GM23338 (cell line): Measurements from ENCODE around the gene CTBP2. TPM values are rescaled to one million over a fixed set of nuclear protein-coding genes. Genes with fewer than 3 reads are reported as not detected.

ENCODE experiments used
- ATAC-seq: fragments of 200-7000 bp; cut with Tn5 transposase; 3 replicates; pipeline ENCODE4 v1.9.1; 2020
- DNase-seq: peaks from one replicate; pipeline ENCODE4 v3.0.0-alpha.2; 2015; ENCODE audit warnings: low spot score
- H2AFZ ChIP-seq: fragments of 200-600 bp; sonication (generic); 2 replicates; pipeline ENCODE4 v1.8.0; 2016; ENCODE audit warnings: antibody characterized with exemption, mild to moderate bottlenecking, moderate library complexity
- H3F3A ChIP-seq: fragments of 200-600 bp; sonication (generic); replicated peaks from 2 replicates; pipeline ENCODE4 v1.8.0; 2017; ENCODE audit warnings: antibody characterized with exemption, mixed run types, low read depth
- H3K27ac ChIP-seq: fragments of 200-600 bp; sonication (generic); 2 replicates; pipeline ENCODE4 v1.6.1; 2016; ENCODE audit warnings: low read depth
- H3K27me3 ChIP-seq: fragments of 200-600 bp; sonication (generic); 2 replicates; pipeline ENCODE4 v1.8.0; 2016; ENCODE audit warnings: mild to moderate bottlenecking, mixed run types, moderate library complexity; ENCODE audit not compliant: insufficient read depth
- H3K36me3 ChIP-seq: fragments of 200-600 bp; sonication (generic); 2 replicates; pipeline ENCODE4 v1.8.0; 2016; ENCODE audit warnings: mild to moderate bottlenecking; ENCODE audit not compliant: insufficient read depth
- H3K4me1 ChIP-seq: fragments of 200-600 bp; sonication (generic); 2 replicates; pipeline ENCODE4 v1.8.0; 2016; ENCODE audit warnings: mild to moderate bottlenecking, moderate library complexity; ENCODE audit not compliant: insufficient read depth
- H3K4me2 ChIP-seq: fragments of 200-600 bp; sonication (generic); 2 replicates; pipeline ENCODE4 v1.7.1; 2017; ENCODE audit warnings: mixed run types
- H3K4me3 ChIP-seq: fragments of 200-600 bp; sonication (generic); 2 replicates; pipeline ENCODE4 v1.6.1; 2016; ENCODE audit warnings: mixed run types
- H3K79me2 ChIP-seq: fragments of 200-600 bp; sonication (generic); replicated peaks from 2 replicates; pipeline ENCODE4 v1.8.0; 2017; ENCODE audit warnings: mild to moderate bottlenecking; ENCODE audit not compliant: insufficient read depth
- H3K9me2 ChIP-seq: fragments of 200-600 bp; sonication (generic); 2 replicates; pipeline ENCODE4 v1.8.0; 2017; ENCODE audit not compliant: insufficient read depth
- H4K20me1 ChIP-seq: fragments of 200-600 bp; sonication (generic); replicated peaks from 2 replicates; pipeline ENCODE4 v1.8.0; 2017; ENCODE audit warnings: mild to moderate bottlenecking; ENCODE audit not compliant: insufficient read depth
- H3K27ac Mint-ChIP-seq: 2 replicates; pipeline ENCODE4 v1.8.0; 2020; ENCODE audit warnings: inconsistent platforms, mild to moderate bottlenecking, moderate library complexity, mixed read lengths
- H3K27me3 Mint-ChIP-seq: 3 replicates; pipeline ENCODE4 v1.8.0; 2022; ENCODE audit warnings: low read depth, mild to moderate bottlenecking, moderate library complexity, mixed read lengths, inconsistent platforms; ENCODE audit not compliant: insufficient read depth, poor library complexity
- H3K36me3 Mint-ChIP-seq: 3 replicates; pipeline ENCODE4 v1.8.0; 2021; ENCODE audit warnings: low read depth, mild to moderate bottlenecking, inconsistent platforms, moderate library complexity, mixed read lengths
- H3K4me1 Mint-ChIP-seq: 3 replicates; pipeline ENCODE4 v1.8.0; 2020; ENCODE audit warnings: mild to moderate bottlenecking, inconsistent platforms, mixed read lengths
- H3K4me3 Mint-ChIP-seq: 3 replicates; pipeline ENCODE4 v1.8.0; 2021; ENCODE audit warnings: moderate library complexity, mild to moderate bottlenecking, inconsistent platforms, mixed read lengths
- H3K9me3 Mint-ChIP-seq: 3 replicates; pipeline ENCODE4 v1.8.0; 2020; ENCODE audit warnings: moderate library complexity, mild to moderate bottlenecking, inconsistent platforms, mixed read lengths
- CREB1 ChIP-seq: fragments of 250-450 bp; sonication (Bioruptor Pico); IDR thresholded peaks from 2 replicates; pipeline ENCODE4 v1.5.0; 2020; ENCODE audit warnings: low read depth, mild to moderate bottlenecking, moderate library complexity
- CTCF ChIP-seq, 2 experiments: fragments of 200-600 bp in 1 of 2; sonication (generic) in 1 of 2; conservative IDR thresholded peaks; 2 replicates each; pipeline versions ENCODE4 v1.5.1 to v1.6.1; 2016 to 2017; ENCODE audit warnings: antibody characterized with exemption in 2 of 2, low read depth in 2 of 2, mild to moderate bottlenecking in 2 of 2, moderate library complexity in 1 of 2
- ETS1 ChIP-seq: IDR thresholded peaks from 2 replicates; pipeline ENCODE4 v1.6.1; 2016; ENCODE audit warnings: antibody characterized with exemption
- EZH2 ChIP-seq: fragments of 200-600 bp; sonication (generic); IDR thresholded peaks from one replicate; pipeline ENCODE4 v1.8.0; 2017; ENCODE audit warnings: antibody characterized with exemption, mild to moderate bottlenecking, low read depth; ENCODE audit not compliant: unreplicated experiment
- EZH2phosphoT487 ChIP-seq: fragments of 200-600 bp; sonication (generic); IDR thresholded peaks from one replicate; pipeline ENCODE4 v1.8.1; 2018; ENCODE audit warnings: antibody characterized with exemption; ENCODE audit not compliant: unreplicated experiment
- JUNB ChIP-seq: IDR thresholded peaks from one replicate; pipeline ENCODE4 v1.6.1; 2016; ENCODE audit warnings: antibody characterized with exemption; ENCODE audit not compliant: unreplicated experiment
- NANOG ChIP-seq: IDR thresholded peaks from 2 replicates; pipeline ENCODE4 v1.6.1; 2016; ENCODE audit warnings: antibody characterized with exemption, borderline replicate concordance
- POLR2AphosphoS5 ChIP-seq: IDR thresholded peaks from 2 replicates; pipeline ENCODE4 v1.6.1; 2016; ENCODE audit warnings: antibody characterized with exemption, low read depth
- REST ChIP-seq: IDR thresholded peaks from one replicate; pipeline ENCODE4 v1.6.1; 2018; ENCODE audit warnings: antibody characterized with exemption; ENCODE audit not compliant: unreplicated experiment
- STAT1 ChIP-seq: IDR thresholded peaks from one replicate; pipeline ENCODE4 v1.6.1; 2016; ENCODE audit warnings: antibody characterized with exemption; ENCODE audit not compliant: unreplicated experiment
- ZNF114 ChIP-seq: fragments of 250-450 bp; sonication (Bioruptor Pico); IDR thresholded peaks from 2 replicates; pipeline ENCODE4 v1.5.0; 2020; ENCODE audit warnings: mild to moderate bottlenecking, moderate library complexity
- ZNF331 ChIP-seq: fragments of 250-450 bp; sonication (Bioruptor Pico); IDR thresholded peaks from 2 replicates; pipeline ENCODE4 v1.5.0; 2020; ENCODE audit warnings: low read depth, mild to moderate bottlenecking, moderate library complexity
- polyA plus RNA-seq: library from polyadenylated mRNA; unstranded; fragments of >200 nt; fragmentation: Nextera tagmentation; extraction: Ambion mirVana; gene quantifications from 2 replicates; pipeline ENCODE4 v1.2.1, GENCODE V29; 2016
- total RNA-seq: library from RNA; depleted of rRNA; stranded (reverse); fragments of >200 nt; shearing (Covaris generic); gene quantifications from 2 replicates; pipeline ENCODE4 v1.2.3, GENCODE V29; 2014
- TF ChIP-seq, protein P1 (sequence below): fragments of 250-450 bp; sonication (Bioruptor Pico); IDR thresholded peaks from 2 replicates; pipeline ENCODE4 v1.5.0; 2020; ENCODE audit warnings: mild to moderate bottlenecking, moderate library complexity

Gene CTBP2
- total and polyA plus RNA-seq, 2 experiments from 2014 or later, result 133 to 265 TPM

GRCh38 chr10:125118701-125119100 lies 41.7 kb downstream of the CTBP2 start:
- Mint-ChIP-seq H3K36me3 (peaks cover 64% of the 10 kb centered on the region), H3K4me3 (peak overlapping the region; percentile 13; the same call in 1 of the 3 replicates), H3K27me3 (peaks cover 13% of the 10 kb centered on the region), H3K9me3 (no peaks in the 10 kb centered on the region), H3K27ac (0 out of 2 replicates have a peak overlapping the region, but pooled peaks have one; percentile 18), H3K4me1 (peaks cover 89% of the 10 kb centered on the region)
- DNase-seq (no peak), ATAC-seq (no peak)
- Histone ChIP-seq H3K27me3 (no peaks in the 10 kb centered on the region), H2AFZ (no peak overlapping the region), H3K79me2 (peaks cover 100% of the 10 kb centered on the region), H4K20me1 (peaks cover 93% of the 10 kb centered on the region), H3K9me2 (no peaks in the 10 kb centered on the region), H3K27ac (no peak overlapping the region), H3K36me3 (peaks cover 10% of the 10 kb centered on the region; the same call in 1 of the 2 replicates), H3F3A (no peaks in the 10 kb centered on the region), H3K4me1 (peaks cover 76% of the 10 kb centered on the region), H3K4me2 (peak overlapping the region; percentile 50; the same call in 1 of the 2 replicates), H3K4me3 (no peak overlapping the region)
- TF ChIP-seq JUNB (no peak), NANOG (no peak), EZH2 (no peak), CREB1 (CRISPR knock-in tag) (no peak), REST (no peak), ZNF331 (no peak), STAT1 (no peak), POLR2AphosphoS5 (no peak), CTCF (conservative IDR thresholded peaks at IDR 0.05; ENCODE audit: low read depth in 2 of 2) (no peak), EZH2phosphoT487 (no peak), ETS1 (no peak), ZNF114 (CRISPR knock-in tag) (no peak)
- TF ChIP-seq, protein P1, sequence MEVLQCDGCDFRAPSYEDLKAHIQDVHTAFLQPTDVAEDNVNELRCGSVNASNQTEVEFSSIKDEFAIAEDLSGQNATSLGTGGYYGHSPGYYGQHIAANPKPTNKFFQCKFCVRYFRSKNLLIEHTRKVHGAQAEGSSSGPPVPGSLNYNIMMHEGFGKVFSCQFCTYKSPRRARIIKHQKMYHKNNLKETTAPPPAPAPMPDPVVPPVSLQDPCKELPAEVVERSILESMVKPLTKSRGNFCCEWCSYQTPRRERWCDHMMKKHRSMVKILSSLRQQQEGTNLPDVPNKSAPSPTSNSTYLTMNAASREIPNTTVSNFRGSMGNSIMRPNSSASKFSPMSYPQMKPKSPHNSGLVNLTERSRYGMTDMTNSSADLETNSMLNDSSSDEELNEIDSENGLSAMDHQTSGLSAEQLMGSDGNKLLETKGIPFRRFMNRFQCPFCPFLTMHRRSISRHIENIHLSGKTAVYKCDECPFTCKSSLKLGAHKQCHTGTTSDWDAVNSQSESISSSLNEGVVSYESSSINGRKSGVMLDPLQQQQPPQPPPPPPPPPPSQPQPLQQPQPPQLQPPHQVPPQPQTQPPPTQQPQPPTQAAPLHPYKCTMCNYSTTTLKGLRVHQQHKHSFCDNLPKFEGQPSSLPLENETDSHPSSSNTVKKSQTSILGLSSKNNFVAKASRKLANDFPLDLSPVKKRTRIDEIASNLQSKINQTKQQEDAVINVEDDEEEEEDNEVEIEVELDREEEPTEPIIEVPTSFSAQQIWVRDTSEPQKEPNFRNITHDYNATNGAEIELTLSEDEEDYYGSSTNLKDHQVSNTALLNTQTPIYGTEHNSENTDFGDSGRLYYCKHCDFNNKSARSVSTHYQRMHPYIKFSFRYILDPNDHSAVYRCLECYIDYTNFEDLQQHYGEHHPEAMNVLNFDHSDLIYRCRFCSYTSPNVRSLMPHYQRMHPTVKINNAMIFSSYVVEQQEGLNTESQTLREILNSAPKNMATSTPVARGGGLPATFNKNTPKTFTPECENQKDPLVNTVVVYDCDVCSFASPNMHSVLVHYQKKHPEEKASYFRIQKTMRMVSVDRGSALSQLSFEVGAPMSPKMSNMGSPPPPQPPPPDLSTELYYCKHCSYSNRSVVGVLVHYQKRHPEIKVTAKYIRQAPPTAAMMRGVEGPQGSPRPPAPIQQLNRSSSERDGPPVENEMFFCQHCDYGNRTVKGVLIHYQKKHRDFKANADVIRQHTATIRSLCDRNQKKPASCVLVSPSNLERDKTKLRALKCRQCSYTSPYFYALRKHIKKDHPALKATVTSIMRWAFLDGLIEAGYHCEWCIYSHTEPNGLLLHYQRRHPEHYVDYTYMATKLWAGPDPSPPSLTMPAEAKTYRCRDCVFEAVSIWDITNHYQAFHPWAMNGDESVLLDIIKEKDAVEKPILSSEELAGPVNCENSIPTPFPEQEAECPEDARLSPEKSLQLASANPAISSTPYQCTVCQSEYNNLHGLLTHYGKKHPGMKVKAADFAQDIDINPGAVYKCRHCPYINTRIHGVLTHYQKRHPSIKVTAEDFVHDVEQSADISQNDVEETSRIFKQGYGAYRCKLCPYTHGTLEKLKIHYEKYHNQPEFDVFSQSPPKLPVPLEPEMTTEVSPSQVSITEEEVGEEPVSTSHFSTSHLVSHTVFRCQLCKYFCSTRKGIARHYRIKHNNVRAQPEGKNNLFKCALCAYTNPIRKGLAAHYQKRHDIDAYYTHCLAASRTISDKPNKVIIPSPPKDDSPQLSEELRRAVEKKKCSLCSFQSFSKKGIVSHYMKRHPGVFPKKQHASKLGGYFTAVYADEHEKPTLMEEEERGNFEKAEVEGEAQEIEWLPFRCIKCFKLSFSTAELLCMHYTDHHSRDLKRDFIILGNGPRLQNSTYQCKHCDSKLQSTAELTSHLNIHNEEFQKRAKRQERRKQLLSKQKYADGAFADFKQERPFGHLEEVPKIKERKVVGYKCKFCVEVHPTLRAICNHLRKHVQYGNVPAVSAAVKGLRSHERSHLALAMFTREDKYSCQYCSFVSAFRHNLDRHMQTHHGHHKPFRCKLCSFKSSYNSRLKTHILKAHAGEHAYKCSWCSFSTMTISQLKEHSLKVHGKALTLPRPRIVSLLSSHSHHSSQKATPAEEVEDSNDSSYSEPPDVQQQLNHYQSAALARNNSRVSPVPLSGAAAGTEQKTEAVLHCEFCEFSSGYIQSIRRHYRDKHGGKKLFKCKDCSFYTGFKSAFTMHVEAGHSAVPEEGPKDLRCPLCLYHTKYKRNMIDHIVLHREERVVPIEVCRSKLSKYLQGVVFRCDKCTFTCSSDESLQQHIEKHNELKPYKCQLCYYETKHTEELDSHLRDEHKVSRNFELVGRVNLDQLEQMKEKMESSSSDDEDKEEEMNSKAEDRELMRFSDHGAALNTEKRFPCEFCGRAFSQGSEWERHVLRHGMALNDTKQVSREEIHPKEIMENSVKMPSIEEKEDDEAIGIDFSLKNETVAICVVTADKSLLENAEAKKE, result no peak
